Spleen (tissue), 11 donors: ENCODE results near the gene CHAD. TPM values are rescaled to one million over a fixed set of nuclear protein-coding genes. Genes with fewer than 3 reads are reported as not detected.

Experiments
- DNase-seq: peaks from one replicate; pipeline ENCODE4 v3.0.0-alpha.2; 2020
- H3K27ac ChIP-seq, 8 donors: fragments of 200-600 bp; sonication (generic) in 7 of 8; 1 replicate in 4 of 8; 2 replicates in 4 of 8; pipeline versions ENCODE4 v1.5.0 to v1.8.0; 2016 to 2021; ENCODE audit warnings: inconsistent platforms in 4 of 8, mild to moderate bottlenecking in 4 of 8, moderate library complexity in 1 of 8
- H3K27me3 ChIP-seq, 7 donors: fragments of 200-600 bp; sonication (generic) in 6 of 7; replicated peaks in 1 of 7; 1 replicate in 4 of 7; 2 replicates in 3 of 7; pipeline versions ENCODE4 v1.5.0 to v1.8.0; 2016 to 2021; ENCODE audit warnings: inconsistent platforms in 3 of 7, mild to moderate bottlenecking in 1 of 7
- H3K36me3 ChIP-seq, 6 donors: fragments of 200-600 bp; sonication (generic) in 5 of 6; 1 replicate in 4 of 6; 2 replicates in 2 of 6; pipeline versions ENCODE4 v1.5.0 to v1.8.0; 2016 to 2021; ENCODE audit warnings: inconsistent platforms in 2 of 6
- H3K4me1 ChIP-seq, 6 donors: fragments of 200-600 bp; sonication (generic) in 5 of 6; 1 replicate in 3 of 6; 2 replicates in 3 of 6; pipeline versions ENCODE4 v1.5.0 to v1.8.0; 2016 to 2021; ENCODE audit warnings: inconsistent platforms in 3 of 6
- H3K4me3 ChIP-seq, 8 donors: fragments of 200-600 bp; sonication (generic) in 7 of 8; 1 replicate in 4 of 8; 2 replicates in 4 of 8; pipeline versions ENCODE4 v1.5.0 to v1.8.0; 2016 to 2021; ENCODE audit warnings: inconsistent platforms in 4 of 8, mild to moderate bottlenecking in 4 of 8, moderate library complexity in 2 of 8
- H3K9me3 ChIP-seq, 8 donors: fragments of 200-600 bp; sonication (generic) in 7 of 8; 1 replicate in 4 of 8; 2 replicates in 4 of 8; pipeline versions ENCODE4 v1.5.0 to v1.8.0; 2016 to 2021; ENCODE audit warnings: inconsistent platforms in 4 of 8
- CTCF ChIP-seq, 11 experiments: fragments of 200-600 bp in 7 of 11; fragments of 450-650 bp in 4 of 11; sonication (generic) in 4 of 11; IDR thresholded peaks in 8 of 11; conservative IDR thresholded peaks in 3 of 11; 1 replicate in 7 of 11; 2 replicates in 4 of 11; pipeline versions ENCODE4 v1.4.0 to v1.8.0; 2016 to 2021; ENCODE audit warnings: antibody characterized with exemption in 11 of 11, inconsistent platforms in 4 of 11, mild to moderate bottlenecking in 1 of 11
- POLR2A ChIP-seq, 3 donors: fragments of 450-650 bp; IDR thresholded peaks; one replicate each; pipeline ENCODE4 v1.5.1; 2017; ENCODE audit warnings: antibody characterized with exemption in 3 of 3, mild to moderate bottlenecking in 1 of 3
- POLR2AphosphoS5 ChIP-seq, 3 donors: sonication (generic); formaldehyde crosslinking; IDR thresholded peaks; one replicate each; pipeline ENCODE4 v1.5.1; 2017; ENCODE audit warnings: antibody characterized with exemption in 3 of 3
- WGBS, 5 donors: extraction: QIAGEN DNeasy Blood & Tissue Kit in 3 of 5; methylation state at CpG; one replicate each; pipeline versions ENCODE4 v1.1.5 to v1.1.7; 2013 to 2018; 5-methylcytosine and 5-hydroxymethylcytosine counted together
- intact Hi-C: fragments of 100-400 bp; cut with DNase I; formaldehyde crosslinking; loops from one replicate; pipeline ENCODE4 v1.15.0; 2023; ENCODE audit warnings: low total_unique reads
- polyA plus RNA-seq, 3 donors: library from polyadenylated mRNA; stranded (reverse); fragments of 200-250 nt; gene quantifications; one replicate each; pipeline ENCODE4 v1.2.1, GENCODE V29; 2013
- total RNA-seq, 7 donors: library from RNA; depleted of rRNA in 3 of 7; stranded (reverse); fragments of >200 nt in 3 of 7; fragmentation: NEBNext Ultra II Directional in 4 of 7; extraction: Animal tissue kit (Norgen Biotek cat#: 25700) in 4 of 7; gene quantifications; one replicate each; pipeline versions ENCODE4 v1.1.0 to v1.2.1, GENCODE V29; 2016 to 2021
- donor health status: healthy with polysubstance abuse.
- donor health status: DM: no; HTN: no; CAD: no; lungs with moderate emphysema.
- donor health status: DM: no; HTN: no; CAD: no.
- donor health status: Bipolar disorder and iron deficiency.
- donor health status: healthy.
- donor health status: DM: no; HTN: no; CAD: no.
- donor health status: DM: yes; HTN: yes; CAD: no.

CHAD gene
- total and polyA plus RNA-seq, 10 donors, result 0.39 TPM; not detected in 9

DNA sequence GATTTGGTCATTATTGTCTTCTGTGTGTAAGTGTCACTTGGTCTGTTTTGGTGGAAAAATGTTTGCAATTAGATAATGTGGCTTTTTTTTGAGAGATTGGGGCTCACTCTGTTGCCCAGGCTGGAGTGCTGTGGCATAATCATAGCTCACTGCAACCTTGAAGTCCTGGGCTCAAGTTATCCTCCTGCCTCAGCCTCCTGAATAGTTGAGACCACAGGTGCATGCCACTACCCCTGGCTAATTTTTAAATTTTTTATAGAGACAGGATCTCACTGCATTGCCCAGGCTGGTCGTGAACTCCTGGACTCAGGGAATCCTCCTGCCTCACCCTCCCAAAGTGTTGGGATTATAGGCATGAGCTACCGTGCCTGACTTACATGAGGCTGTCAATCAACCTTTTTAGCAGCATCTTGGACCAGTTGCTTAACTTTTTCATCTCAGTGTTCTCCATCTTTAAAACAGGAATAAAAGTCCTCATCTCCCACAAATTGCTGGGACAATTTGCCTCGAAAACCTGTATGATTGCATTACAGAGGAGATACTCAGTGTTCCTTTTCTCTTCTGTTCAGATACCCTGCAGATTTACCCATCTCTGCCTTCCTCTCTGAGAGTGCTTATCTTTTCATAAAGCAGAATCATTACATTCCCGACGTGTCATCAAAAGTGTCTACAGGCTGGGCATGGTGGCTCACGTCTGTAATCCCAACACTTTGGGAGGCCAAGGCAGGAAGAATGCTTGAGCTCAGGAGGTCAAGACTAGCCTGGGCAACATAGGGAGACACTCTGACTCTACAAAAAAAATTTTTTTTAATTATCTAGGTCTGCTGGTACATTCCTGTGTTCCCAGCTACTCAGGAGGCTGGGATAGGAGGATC is 23.6 kb downstream of the CHAD start:
- H3K36me3 ChIP-seq, result peaks cover 0 to 19% (median 0%) of the 10 kb centered on the region in 6 donors
- H3K4me1 ChIP-seq, result peaks cover 0 to 8% (median 0%) of the 10 kb centered on the region in 6 donors
- intact Hi-C loops, result no loop called here
- 89 to 99% (median 95%) methylated on average over 6 of the region's 6 CpGs for WGBS, 5 donors
- H3K27me3 ChIP-seq, result no peaks in the 10 kb centered on the region
- DNase-seq, result no peak
- no peak for TF ChIP-seq POLR2A (IDR thresholded peaks at IDR 0.05)
- no peak for TF ChIP-seq CTCF (IDR thresholded peaks at IDR 0.05 in 8 of 11, conservative IDR thresholded peaks at IDR 0.05 in 3 of 11)
- TF ChIP-seq POLR2AphosphoS5 (IDR thresholded peaks at IDR 0.05), result no peak
- no peak overlapping the region for H3K4me3 ChIP-seq
- no peak overlapping the region for H3K27ac ChIP-seq
- H3K9me3 ChIP-seq, result no peaks in the 10 kb centered on the region

GRCh38 chr17:50443505-50443974 is 25.1 kb downstream of the CHAD start:
- no peak for DNase-seq

GRCh38 chr17:50440838-50441829 is 27.5 kb downstream of the CHAD start:
- intact Hi-C loops, result no loop called here
- Histone ChIP-seq H3K27ac (no peak overlapping the region), H3K4me1 (peaks cover 0 to 8% (median 0%) of the 10 kb centered on the region in 6 donors), H3K36me3 (peaks cover 0 to 31% (median 0%) of the 10 kb centered on the region in 6 donors), H3K9me3 (no peaks in the 10 kb centered on the region), H3K27me3 (no peaks in the 10 kb centered on the region), H3K4me3 (no peak overlapping the region)
- 83 to 95% (median 93%) methylated on average over 10 of the region's 10 CpGs for WGBS, 5 donors
- TF ChIP-seq POLR2A (IDR thresholded peaks at IDR 0.05), result no peak
- no peak for TF ChIP-seq POLR2AphosphoS5 (IDR thresholded peaks at IDR 0.05)
- no peak for TF ChIP-seq CTCF (IDR thresholded peaks at IDR 0.05 in 8 of 11, conservative IDR thresholded peaks at IDR 0.05 in 3 of 11)
- no peak for DNase-seq

More at GRCh38 chr17:50443505-50443974, 25.1 kb downstream of the CHAD start:
- no peaks in the 10 kb centered on the region for H3K27me3 ChIP-seq
- no peak overlapping the region for H3K4me3 ChIP-seq
- peaks cover 0 to 19% (median 0%) of the 10 kb centered on the region in 6 donors for H3K36me3 ChIP-seq
- peaks cover 0 to 8% (median 0%) of the 10 kb centered on the region in 6 donors for H3K4me1 ChIP-seq
- H3K9me3 ChIP-seq, result no peaks in the 10 kb centered on the region
- H3K27ac ChIP-seq, result no peak overlapping the region
- no peak for TF ChIP-seq POLR2A (IDR thresholded peaks at IDR 0.05)
- TF ChIP-seq POLR2AphosphoS5 (IDR thresholded peaks at IDR 0.05), result no peak
- TF ChIP-seq CTCF (IDR thresholded peaks at IDR 0.05 in 8 of 11, conservative IDR thresholded peaks at IDR 0.05 in 3 of 11), result no peak
- 44 to 81% (median 64%) methylated on average over 3 of the region's 3 CpGs for WGBS, 5 donors
- intact Hi-C loops, result no loop called here
